ENCODE data around the gene WNT2B.

The WNT2B gene

DNA sequence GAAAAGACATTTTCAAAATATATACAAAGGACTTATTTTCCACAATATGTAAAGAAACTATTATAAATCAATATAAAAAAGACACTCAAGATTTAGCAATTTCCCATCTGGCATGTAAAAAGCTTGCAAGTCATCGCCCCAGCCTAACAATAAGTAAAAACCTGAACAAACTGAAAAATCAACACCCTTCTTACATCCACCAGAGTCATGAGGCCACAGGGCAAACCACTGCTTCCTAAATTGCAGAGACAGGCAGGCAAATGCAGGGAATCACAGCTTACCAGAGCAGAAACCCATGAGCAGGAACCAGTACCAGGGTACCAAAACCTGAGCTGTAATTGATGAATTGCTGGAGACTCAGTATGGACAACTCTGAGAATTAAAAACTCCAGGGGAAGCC is 16.7 kb upstream of the WNT2B start:
- H3K4me3 ChIP-seq (ENCODE audit: low read length): no peak overlapping the region
- TF ChIP-seq, protein P1, sequence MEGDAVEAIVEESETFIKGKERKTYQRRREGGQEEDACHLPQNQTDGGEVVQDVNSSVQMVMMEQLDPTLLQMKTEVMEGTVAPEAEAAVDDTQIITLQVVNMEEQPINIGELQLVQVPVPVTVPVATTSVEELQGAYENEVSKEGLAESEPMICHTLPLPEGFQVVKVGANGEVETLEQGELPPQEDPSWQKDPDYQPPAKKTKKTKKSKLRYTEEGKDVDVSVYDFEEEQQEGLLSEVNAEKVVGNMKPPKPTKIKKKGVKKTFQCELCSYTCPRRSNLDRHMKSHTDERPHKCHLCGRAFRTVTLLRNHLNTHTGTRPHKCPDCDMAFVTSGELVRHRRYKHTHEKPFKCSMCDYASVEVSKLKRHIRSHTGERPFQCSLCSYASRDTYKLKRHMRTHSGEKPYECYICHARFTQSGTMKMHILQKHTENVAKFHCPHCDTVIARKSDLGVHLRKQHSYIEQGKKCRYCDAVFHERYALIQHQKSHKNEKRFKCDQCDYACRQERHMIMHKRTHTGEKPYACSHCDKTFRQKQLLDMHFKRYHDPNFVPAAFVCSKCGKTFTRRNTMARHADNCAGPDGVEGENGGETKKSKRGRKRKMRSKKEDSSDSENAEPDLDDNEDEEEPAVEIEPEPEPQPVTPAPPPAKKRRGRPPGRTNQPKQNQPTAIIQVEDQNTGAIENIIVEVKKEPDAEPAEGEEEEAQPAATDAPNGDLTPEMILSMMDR (IDR thresholded peaks at IDR 0.05; ENCODE audit: insufficient read depth, low read depth, low read length, missing control alignments): no peak
- DNase-seq (ENCODE audit: low read depth): no peak

DNA sequence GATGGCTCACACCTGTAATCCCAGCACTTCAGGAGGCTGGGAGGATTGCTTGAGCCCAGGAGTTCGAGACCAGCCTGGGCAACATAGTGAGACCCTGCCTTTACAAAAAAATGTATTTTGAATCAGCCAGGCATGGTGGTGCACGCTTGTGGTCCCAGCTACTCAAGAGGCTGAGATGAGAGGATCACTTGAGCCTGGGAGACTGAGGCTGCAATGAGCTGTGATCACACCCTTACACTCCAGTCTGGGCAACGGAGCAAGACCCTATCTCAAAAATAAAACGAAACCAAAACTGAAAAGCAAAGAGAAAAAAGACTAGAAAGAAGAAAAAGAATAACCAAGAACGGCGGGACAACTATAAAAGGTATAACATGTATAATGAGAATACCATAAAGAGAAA is 15.4 kb upstream of the WNT2B start:
- TF ChIP-seq, protein P1 (IDR thresholded peaks at IDR 0.05; ENCODE audit: insufficient read depth, low read depth, low read length, missing control alignments): no peak
- H3K4me3 ChIP-seq (ENCODE audit: low read length): no peak overlapping the region
- DNase-seq (ENCODE audit: low read depth): no peak

DNA sequence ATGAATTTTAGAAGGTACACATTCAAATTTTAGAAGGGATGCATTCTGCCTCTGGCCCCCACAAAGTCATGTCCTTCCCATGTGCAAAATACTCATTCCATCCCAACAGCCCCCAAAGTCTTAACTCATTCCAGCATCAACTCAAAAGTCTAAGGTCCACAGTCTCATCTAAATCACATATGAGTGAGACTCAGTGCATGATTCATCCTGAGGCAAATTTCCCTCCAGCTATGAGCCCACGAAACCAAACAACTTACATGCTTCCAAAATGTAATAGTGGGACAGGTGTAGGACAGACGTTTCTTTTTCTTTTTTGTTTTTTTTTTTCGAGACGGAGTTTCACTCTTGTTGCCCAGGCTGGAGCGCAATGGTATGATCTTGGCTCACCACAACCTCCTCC is 12.5 kb upstream of the WNT2B start:
- DNase-seq (ENCODE audit: low read depth): peak; percentile 29
- TF ChIP-seq, protein P1 (IDR thresholded peaks at IDR 0.05; ENCODE audit: insufficient read depth, low read depth, low read length, missing control alignments): no peak
- no peak overlapping the region for H3K4me3 ChIP-seq (ENCODE audit: low read length)

DNA sequence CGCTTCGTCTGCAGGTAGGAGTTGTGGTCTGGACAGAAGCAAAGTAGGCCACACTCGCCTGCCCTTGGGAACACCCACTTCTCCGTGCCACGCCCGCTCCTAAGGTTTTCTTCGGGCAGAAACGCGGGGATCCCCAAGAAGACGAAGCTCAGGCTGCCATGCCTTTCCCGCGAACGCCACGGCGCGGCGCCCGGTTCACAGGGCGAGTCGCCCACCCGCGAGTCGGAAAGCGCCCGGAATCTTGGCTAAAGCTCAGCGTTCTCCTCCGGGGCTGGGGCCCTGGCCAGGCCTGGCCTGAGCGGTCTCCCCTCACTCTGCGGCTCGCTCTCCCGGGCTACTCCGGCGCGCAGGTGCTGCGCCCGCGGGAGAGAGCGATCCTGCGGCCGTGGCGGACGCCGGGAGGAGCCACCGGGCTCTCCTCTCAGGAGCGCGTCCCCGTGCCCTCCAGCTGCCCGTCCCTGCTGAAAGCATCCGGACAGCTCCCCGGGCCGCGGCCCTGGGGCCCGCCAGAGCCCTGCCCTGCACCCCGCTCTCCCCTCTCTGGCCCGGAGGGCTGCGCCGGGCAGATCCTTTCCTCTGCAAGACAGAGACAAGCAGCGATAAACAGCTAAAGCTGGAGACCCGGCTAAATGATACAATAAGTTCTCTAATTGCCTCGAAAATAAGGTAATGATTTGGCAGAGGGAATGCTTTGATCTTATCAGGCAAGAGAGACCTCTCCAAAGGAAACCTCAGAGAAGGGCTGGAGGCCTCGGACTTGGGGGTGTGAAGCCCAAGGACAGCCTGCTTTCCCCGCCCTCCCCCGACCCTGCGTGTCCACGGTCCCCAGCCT is 6.7 kb upstream of the WNT2B start:
- peak; percentile 70 for DNase-seq (ENCODE audit: low read depth)
- H3K4me3 ChIP-seq (ENCODE audit: low read length): peak overlapping the region; percentile 51
- TF ChIP-seq, protein P1 (IDR thresholded peaks at IDR 0.05; ENCODE audit: insufficient read depth, low read depth, low read length, missing control alignments): peak; percentile 75

DNA sequence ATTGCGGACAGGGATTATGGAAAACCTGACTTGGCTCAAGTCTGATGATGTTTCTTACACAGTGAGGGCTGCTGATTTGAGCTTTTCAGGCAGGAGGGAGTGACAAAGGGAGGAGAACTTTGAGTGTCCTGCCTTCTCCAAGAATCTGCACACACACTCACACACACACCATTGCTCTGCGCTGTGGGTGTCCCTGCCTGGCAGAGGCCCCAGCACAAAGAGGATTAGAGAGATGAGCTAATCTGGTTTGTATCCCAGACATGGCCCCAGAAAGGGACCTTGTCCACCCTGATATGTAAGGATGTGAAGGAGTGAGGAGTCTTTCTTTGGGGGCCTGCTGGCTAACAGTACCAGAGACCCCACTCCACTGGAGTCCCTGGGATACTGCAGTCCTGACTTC is 5.9 kb upstream of the WNT2B start:
- no peak overlapping the region for H3K4me3 ChIP-seq (ENCODE audit: low read length)
- DNase-seq (ENCODE audit: low read depth): no peak
- TF ChIP-seq, protein P1 (IDR thresholded peaks at IDR 0.05; ENCODE audit: insufficient read depth, low read depth, low read length, missing control alignments): no peak

DNA sequence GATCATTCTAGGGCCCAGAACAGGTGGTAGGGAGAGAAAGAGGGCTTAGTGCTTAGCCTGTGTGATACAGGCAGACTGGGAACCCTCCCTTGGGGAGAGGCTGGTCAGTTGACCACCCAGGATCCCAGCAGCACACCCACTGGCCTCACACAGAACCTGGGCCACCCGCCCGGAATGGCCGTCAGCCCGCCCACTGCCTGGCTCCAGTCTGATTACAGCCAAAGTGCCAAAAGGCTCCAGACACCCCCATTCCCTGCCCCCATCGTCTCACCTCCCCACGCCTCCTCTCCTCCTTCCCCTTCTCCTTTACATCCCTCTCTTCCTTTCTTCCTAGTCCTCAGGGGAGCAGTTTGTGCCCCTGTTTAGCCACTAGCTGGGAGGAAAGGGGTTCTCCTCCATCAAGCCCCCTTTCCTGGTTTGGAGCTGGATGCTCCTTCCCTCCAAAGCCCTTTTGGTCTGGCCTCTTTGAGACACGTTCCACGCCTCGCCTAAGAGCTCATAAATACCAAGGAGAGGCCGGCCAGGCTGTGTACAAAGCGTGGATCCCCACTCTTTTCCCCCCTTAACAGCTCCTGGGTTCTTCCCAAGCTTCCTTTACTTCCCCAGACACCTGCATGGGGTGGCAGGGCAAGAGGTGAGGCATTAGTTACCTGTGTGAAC is 4.6 kb upstream of the WNT2B start:
- no peak overlapping the region for H3K4me3 ChIP-seq (ENCODE audit: low read length)
- DNase-seq (ENCODE audit: low read depth): no peak
- TF ChIP-seq, protein P1 (IDR thresholded peaks at IDR 0.05; ENCODE audit: insufficient read depth, low read depth, low read length, missing control alignments): no peak
